GM19043 (cell line): ENCODE measurements around the gene ARHGAP20.
A peak's percentile ranks its signal among the peaks of the same experiment; 100 is the strongest.

Experiments used
- ATAC-seq: cut with Tn5 transposase; IDR thresholded peaks from one replicate; pipeline ENCODE4 v1.9.1; 2021; ENCODE audit warnings: low read depth; ENCODE audit not compliant: unreplicated experiment

ARHGAP20 gene, protein sequence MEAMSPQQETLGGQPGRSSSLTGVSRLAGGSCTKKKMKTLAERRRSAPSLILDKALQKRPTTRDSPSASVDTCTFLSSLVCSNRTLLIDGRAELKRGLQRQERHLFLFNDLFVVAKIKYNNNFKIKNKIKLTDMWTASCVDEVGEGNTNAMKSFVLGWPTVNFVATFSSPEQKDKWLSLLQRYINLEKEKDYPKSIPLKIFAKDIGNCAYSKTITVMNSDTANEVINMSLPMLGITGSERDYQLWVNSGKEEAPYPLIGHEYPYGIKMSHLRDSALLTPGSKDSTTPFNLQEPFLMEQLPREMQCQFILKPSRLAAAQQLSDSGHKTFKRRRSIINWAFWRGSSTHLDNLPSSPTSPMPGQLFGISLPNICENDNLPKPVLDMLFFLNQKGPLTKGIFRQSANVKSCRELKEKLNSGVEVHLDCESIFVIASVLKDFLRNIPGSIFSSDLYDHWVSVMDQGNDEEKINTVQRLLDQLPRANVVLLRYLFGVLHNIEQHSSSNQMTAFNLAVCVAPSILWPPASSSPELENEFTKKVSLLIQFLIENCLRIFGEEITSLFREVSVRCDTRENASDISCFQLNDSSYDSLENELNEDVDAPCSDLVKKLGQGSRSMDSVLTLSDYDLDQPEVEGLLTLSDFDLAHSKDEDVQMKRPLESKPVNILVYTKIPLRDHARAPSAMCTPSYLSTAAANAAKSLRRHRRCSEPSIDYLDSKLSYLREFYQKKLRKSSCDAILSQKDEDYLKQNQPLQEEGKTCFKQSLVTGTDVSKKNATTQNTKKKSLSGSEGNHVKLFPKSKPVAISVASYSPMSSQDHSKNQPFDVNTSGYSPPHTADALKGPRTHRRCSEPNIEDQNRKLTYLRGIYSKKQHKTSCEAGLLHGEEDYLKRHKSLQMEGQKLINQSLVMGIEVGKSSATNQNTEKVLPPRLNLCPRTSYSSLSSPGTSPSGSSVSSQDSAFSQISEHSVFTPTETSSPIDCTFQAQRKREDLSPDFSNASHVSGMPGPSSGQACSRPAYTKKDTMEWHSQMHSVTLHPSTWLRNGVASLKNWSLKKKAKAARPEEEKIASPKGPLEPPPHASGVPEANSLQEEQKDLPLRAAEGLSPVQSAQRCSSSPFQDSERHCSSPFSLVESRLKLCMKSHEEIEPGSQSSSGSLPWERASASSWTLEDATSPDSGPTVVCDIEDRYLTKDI

GRCh38 chr11:110711776-110712658, at the start of gene ARHGAP20:
ARHGAP20 (minus strand) TSS chr11:110712437; CDS start chr11:110712231, 206 bp downstream.
- peak; percentile 69 for ATAC-seq

GRCh38 chr11:110761991-110762390, 49.8 kb upstream of the ARHGAP20 start:
- ATAC-seq = no peak

GRCh38 chr11:110761131-110761530, 48.9 kb upstream of the ARHGAP20 start:
- ATAC-seq = no peak

- ATAC-seq = no peak
Measured at GRCh38 chr11:110759972-110760381, 47.7 kb upstream of the ARHGAP20 start.

- no peak for ATAC-seq
Measured at GRCh38 chr11:110757962-110758755, 45.9 kb upstream of the ARHGAP20 start.

GRCh38 chr11:110757066-110757465, 44.8 kb upstream of the ARHGAP20 start:
- ATAC-seq = no peak

- no peak for ATAC-seq
Measured at GRCh38 chr11:110755941-110756340, 43.7 kb upstream of the ARHGAP20 start.

GRCh38 chr11:110752890-110753289, 40.7 kb upstream of the ARHGAP20 start:
- ATAC-seq = no peak

DNA sequence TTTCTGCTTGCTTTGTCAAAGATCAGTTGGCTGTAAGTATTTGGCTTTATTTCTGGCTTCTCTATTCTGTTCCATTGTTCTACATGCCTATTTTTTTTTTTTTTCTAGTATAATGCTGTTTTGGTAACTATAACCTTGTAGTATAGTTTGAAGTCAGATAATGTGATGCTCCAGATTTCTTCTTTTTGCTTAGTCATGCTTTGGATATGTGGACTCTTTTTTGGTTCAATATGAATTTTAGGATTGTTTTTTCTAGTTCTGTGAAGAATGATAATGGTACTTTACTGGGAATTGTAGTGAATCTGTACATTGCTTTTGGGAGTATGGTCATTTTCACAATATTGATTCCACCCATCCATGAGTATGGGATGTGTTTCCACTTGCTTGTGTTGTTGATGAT, 37.9 kb upstream of the ARHGAP20 start:
- ATAC-seq = no peak

GRCh38 chr11:110747531-110747930, 35.3 kb upstream of the ARHGAP20 start:
- no peak for ATAC-seq

GRCh38 chr11:110738641-110739040, 26.4 kb upstream of the ARHGAP20 start:
- ATAC-seq = no peak

DNA sequence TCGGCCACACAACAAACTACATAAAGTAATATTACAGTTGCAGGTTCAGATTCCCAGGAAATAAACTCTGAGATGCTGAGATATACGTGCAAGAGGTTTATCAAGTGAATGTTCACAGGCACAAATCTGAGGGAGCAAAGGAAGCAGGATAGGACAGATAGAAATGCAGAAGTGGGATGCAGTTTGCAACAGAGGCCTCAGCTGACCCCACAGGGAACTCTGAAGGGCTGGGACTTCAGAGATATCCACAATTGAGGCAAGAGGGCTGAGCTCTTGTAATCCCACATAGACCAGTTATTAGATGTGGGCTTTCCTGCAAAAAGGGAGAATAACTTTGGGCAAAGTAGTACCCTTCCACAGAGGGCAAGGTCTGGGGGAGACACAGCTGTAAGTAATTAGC, 25.4 kb upstream of the ARHGAP20 start:
- ATAC-seq = no peak

- no peak for ATAC-seq
Measured at GRCh38 chr11:110736171-110736553, 23.9 kb upstream of the ARHGAP20 start.

GRCh38 chr11:110735455-110736170, 23.4 kb upstream of the ARHGAP20 start:
- no peak for ATAC-seq

DNA sequence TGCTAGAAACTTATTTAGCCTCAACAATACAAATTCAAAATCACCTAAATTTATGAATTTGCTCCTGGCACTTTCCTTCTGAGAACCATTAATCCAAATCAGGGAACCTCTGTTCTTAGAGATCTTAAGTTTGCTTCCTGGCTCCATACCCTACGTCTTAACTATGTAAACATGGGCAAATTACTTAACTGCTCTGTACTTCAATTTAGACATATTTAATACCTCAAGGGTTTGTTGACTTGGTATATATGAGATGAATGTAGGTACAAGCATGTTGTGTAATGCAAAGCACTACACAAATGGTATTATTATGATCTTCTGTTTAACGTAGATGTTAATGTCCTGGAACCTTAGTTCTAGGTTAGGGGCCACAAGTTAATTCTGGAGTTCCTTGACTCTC, 22.6 kb upstream of the ARHGAP20 start:
- ATAC-seq = no peak

- no peak for ATAC-seq
Measured at GRCh38 chr11:110730773-110731172, 18.5 kb upstream of the ARHGAP20 start.

DNA sequence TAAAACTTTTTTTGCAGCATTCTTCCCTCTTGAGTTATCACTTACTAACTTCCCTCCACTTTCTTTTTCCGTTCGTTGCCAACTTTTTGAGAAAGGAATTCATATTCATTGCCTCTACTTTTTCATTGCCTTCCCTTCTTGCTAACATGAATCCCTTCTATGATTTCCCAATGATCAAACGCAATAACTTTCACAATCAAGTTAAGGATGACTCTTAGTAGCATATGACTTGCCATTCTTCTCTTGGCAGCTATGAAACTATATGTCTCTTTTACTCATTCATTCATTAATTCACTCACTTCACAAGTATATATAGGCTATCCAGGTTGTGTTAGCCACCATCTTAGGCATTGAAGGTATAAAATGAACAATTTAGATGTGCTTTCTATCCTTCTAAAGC, 16.6 kb upstream of the ARHGAP20 start:
- ATAC-seq = no peak

- ATAC-seq = no peak
Measured at GRCh38 chr11:110728476-110728875, 16.2 kb upstream of the ARHGAP20 start.

DNA sequence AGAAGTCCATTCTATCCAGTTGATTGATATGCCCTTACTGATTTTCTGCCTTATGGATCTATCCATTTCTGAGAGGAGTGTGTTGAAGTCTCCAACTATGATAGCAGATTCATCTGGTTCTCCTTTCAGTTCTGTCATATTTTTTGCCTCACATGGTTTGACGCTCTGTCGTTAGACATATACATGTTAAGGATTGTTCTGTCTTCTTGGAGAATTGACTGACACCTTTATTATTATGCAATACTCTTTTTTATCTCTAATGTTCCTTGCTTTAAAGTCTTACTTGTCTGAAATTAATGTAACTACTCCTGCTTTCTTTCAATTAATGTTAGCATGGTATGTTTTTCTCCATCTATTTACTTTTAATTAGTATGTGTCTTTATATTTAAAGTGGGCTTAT, 12.1 kb upstream of the ARHGAP20 start:
- no peak for ATAC-seq
